Stimulated activated CD8-positive, alpha-beta memory T cell treated with anti-CD3 and anti-CD28 coated beads, Interleukin-4, amount 100 ng/mL, for 48 hours (primary cell): ENCODE data around the gene PIP4K2C.
"Not testable (repeated sequence)": the region's sequence is repeated elsewhere in the genome, so short reads cannot be mapped to it uniquely, and the experiment has no call there.

Experiments used
- DNase-seq: peaks from one replicate; pipeline ENCODE4 v3.0.0-alpha.2; 2020

The PIP4K2C gene

GRCh38 chr12:57623811-57624390 is 32.9 kb downstream of the PIP4K2C start:
- DNase-seq, result no peak

DNA sequence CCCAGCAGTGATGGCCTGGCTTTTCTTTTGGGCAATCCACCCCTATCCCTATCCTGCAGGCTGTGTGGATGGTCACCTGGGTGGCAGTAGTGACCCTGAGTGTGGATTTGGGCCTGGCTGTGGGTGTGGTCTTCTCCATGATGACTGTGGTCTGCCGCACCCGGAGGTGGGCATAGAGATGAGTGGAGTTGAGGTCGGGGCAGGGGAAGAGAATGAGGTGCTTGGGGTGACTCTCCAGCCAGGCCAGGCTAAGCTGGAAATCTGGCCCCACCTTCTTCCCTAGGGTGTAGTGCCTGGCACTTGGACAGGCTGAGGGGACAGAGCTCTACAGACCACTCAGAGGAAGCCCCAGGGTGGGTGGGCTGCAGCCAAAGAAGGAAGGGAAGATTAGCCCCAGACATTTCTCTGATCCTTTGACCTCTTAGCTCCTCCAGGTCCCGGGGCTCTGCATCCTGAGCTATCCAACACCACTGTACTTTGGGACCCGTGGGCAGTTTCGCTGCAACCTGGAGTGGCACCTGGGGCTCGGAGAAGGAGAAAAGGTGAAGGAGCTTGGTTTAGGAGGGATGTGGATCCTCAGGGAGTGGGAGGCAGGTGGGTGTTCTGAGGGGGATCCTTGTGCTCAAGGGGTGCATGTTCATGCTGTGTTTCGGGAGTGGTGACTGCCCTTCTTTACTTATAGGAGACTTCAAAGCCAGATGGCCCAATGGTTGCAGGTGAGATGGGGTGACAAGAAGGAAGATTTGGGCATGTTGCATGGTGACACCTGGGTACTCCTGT is 33.6 kb downstream of the PIP4K2C start:
- DNase-seq, result no peak

GRCh38 chr12:57625261-57626032 is 34.5 kb downstream of the PIP4K2C start:
- DNase-seq, result no peak

DNA sequence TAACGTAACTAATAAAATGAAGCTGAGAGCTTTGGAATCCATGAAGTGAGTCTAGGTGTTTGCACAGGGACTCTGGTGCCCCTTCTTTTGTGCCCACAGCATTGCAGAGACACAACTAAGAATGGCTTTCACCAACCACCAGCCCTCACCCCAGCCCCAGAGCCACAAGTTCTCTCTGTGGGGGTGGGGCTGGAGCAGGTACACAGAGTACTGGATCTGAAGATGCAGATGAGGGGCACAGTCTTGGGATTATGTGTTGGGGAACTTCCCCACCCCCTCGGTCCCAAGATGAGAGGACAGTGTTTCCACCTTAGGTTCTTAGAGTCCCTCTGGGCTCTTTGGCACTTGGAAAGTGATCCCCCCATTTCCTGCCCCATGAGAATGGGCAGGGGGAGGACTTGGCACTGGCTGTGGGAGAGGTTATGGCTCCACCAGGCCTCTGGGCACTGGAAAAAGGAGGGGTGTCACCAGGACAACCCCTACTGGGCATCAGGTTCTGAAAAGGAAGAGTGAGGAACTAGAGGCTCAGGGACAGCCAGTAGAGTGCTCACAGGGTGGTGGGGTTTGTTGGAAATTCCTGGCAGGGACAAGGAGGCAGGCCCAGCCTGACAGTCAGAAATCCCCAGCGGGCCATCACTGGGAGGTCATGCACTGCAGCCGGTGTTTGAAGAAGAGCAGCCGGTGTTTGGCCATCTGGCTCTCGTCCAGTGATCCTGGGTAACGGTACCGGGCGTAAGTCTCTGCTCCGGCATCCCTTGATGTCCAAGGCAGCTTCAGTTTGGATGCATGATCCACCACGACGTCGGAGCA is 35.3 kb downstream of the PIP4K2C start:
- peak; percentile 22 for DNase-seq

DNA sequence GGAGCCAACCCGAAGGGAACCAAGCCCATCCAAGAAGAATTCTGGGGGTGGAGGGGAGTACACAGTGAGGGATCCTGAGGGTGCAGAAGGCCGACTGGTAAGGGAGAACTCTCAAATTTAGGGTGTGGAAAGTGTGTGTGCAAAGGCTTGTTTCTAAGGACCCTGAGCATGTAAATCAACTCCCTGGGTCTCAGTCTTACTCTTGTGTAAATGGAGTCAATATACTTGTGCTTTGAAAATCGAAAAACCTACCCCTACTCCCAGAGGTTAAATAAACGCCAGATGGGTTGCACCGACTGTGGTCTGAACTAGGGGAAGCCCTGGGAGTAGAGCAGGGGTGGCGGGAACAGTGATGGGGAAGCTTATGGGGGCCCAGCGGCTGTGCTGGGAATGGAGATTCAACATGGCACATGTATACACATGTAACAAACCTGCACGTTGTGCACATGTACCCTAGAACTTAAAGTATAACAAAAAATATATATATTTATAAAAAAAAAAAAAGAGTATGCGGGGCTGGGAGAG is 36.0 kb downstream of the PIP4K2C start:
- DNase-seq, result no peak

- DNase-seq, result peak; percentile 56
Measured at GRCh38 chr12:57627501-57628279, 36.7 kb downstream of the PIP4K2C start.

GRCh38 chr12:57628280-57629191 is 37.5 kb downstream of the PIP4K2C start:
- peak; percentile 21 for DNase-seq

- peak; percentile 23 for DNase-seq
Measured at GRCh38 chr12:57629897-57630471, 39.0 kb downstream of the PIP4K2C start.

DNA sequence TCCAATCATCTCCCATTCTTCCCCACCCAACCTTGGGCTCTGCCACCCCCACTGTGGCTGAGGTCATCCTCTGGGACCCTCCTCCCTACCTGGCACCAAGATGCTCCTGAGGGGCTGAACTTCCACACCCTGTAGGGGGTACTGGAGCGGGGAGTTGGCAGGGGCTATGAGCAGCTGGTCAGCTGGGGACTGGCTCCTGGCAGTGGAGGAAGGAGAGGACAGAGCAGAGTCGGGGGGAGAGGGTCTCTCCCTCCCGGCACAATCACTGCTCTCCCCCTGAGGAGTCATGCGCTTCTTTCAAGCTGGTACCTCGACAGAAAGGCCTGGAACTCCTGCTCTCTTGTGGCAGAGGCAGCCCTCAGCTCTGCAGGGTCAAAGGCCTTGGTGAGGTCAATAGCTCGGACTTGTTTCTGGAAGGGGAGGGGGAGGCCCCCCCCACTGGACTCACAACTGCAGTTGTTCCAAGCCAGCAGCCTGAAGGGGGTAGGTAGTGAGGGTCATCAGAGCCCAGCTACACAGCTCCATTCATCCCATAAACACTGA is 40.0 kb downstream of the PIP4K2C start:
- DNase-seq, result no peak

DNA sequence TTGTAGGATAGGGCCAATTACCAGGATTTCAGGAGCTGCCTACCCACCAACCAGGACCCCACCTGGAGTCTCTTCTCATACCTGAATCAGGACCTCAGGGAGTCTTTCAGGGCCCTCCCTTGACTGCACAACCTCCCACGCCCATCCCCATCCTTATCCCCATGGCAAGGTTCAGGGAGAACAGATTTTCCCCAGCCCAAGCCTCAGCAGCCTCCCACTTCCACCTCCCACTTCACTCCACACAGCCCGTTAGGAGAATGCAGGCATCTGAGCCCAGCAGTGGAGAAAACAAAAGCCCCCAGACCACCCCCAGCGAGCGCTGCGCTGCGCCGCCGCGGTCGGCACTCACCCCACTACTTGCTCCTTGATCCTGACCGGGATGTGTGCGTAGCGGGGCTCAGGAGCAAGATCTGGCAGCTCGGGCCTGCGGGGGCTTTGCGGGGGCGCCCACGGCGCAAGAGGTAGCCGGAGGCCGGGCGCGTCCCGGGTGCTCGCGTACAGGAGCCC is 40.6 kb downstream of the PIP4K2C start:
- DNase-seq, result no peak

DNA sequence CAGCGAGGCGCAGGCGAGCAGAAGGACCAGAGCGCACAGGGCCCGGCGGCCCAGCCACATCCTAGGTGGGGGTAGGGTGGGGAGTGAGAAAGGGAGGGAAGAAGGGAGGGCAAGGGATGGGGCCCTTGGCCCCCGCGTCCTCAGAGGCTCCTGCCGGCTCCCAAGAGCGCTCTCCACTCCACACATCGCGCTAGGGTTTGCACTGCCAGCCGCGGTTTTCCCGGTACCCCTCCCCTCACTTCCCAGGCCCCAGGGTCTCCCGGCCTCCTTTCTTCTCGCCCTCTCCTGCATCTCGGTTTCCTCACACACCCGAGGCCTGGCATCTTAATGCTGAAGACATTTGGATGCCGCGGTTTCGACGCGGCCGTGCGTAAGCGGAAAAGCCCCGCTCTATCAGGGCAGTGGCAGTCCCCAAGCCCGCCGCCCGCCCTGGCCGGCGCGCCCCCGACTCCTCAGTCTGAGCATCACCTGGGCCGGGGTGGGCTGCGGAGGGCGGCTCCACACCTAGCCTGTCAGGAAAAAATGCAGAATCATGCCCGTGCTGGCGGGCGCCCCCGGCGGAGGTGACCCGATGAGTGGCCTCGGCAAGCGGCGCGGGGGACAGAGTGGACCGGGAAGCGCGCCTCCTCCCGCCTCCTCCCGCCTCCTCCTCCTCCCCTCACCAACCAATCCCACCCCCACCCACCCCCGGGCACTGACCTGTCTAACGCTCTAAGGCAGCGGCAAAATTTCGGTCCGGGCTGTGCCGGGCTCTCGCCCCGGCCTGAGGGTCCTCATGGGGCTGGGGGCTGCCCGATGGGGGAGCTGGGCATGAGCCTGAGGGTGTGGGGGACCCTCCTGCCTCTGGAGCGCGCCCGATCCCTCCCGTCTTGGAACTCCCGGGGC is 41.3 kb downstream of the PIP4K2C start:
- peak; percentile 46 for DNase-seq

DNA sequence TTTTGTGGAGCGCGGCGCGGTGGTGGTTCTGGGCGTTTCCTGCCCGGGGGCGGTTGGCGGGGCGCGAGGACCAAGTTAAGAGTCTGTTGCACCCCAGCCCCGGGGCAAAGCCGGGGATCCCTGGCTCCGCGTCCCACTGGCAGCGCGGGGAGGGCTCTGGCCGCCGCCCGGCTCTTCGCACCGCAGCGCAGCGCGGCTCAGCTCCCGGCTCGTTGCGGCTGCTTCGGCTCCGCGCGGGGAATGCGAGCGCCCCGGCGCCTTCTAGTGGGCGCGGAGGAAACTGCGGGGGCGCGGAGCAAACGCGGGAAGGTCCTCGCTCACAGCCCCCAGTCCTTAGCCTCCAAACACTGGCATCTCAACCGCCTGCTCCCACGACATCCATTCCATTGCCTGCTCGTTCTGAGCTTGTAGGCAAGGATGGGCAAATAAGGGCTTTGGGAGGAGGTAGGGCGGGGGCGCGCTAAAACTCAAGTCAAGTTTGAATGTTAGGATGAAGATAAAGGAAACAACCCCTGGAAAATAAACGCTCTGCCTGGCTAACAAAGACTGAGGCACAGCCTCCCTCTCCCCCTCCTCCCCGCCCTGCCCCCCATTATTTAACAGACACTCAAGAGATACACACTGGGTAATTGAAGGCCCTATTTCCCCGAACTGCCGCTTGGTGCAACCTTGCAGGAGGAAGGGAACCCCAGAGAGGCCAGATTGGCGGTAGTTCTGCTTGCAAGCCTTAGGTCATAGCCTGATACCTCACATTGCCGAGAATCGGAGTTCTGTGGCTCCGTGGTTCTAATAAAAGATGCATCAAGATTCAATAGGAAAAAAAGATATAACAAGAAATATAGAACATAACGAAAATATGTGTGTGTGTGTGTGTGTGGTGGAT is 42.2 kb downstream of the PIP4K2C start, which contains the start of gene B4GALNT1:
TSS of gene B4GALNT1 (minus strand) at position 244 of the 883 bp plus-strand sequence. CDS start 1,069 bp downstream, outside the sequence.
- peak; percentile 78 for DNase-seq

GRCh38 chr12:57636731-57637130 is 45.7 kb downstream of the PIP4K2C start:
- DNase-seq, result not testable (repeated sequence)

DNA sequence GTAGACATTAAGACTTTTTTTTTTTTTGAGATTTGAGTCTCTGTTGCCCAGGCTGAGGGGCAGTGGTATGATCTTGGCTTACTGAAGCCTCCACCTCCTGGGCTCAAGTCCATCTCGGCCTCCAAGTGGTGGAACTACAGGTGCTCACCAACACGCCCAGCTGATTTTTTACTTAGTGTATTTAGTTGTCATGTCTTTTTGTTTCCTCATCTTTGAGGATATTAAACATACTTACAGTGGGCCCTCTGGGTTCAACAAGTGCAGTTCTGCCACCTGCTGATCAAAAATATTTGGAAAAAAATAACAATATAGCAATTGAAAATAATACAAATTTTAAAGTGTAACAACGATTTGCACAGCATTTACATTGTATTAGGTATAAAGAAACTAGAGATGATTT is 46.4 kb downstream of the PIP4K2C start:
- DNase-seq, result no peak

GRCh38 chr12:57638096-57638495 is 47.1 kb downstream of the PIP4K2C start:
- DNase-seq, result no peak

DNA sequence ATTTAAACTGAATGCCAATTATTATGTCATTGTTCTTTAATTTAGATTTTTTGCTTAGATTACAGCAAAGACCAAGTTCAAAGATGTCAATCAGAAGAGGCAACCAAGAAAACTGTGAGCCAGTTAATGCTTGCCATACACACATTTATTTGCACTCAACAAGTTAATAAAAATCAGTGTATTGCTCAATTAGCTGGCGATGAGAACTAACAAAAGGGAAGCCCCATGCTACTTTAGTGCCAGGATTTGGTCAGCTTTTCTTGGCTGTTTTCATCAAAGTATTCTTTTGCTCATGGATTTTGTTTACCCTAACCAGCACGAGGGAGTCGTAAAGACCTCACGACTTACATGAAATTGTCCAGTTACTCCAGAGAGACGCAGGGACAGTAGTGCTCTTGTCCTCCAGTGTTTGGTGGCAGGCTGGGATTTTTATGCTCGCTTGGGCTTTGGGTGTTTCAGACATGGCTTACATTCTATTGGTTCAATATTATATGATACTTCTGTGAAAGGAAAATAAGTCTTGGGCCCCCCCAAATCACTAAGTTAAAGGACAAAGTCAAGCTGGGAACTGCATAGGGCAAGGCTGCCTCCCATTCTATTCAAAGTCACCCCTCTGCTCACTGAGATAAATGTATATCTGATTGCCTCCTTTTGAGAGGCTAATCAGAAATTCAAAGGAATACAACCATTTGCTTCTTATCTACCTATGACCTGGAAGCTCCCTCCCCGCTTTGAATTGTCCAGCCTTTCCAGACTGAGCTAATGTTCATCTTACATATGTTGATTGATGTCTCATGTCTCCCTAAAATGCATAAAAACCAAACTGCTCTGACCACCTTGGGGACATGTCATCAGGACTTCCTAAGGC is 49.4 kb downstream of the PIP4K2C start:
- DNase-seq, result no peak
